ENCODE data around the gene KRTAP2-3.
"Not testable (repeated sequence)": the region's sequence is repeated elsewhere in the genome, so short reads cannot be mapped to it uniquely, and the experiment has no call there.

KRTAP2-3 gene

GRCh38 chr17:41048441-41048840, 11.5 kb downstream of the KRTAP2-3 start:
- no peak overlapping the region for H3K27ac ChIP-seq
- TF ChIP-seq, protein P1, sequence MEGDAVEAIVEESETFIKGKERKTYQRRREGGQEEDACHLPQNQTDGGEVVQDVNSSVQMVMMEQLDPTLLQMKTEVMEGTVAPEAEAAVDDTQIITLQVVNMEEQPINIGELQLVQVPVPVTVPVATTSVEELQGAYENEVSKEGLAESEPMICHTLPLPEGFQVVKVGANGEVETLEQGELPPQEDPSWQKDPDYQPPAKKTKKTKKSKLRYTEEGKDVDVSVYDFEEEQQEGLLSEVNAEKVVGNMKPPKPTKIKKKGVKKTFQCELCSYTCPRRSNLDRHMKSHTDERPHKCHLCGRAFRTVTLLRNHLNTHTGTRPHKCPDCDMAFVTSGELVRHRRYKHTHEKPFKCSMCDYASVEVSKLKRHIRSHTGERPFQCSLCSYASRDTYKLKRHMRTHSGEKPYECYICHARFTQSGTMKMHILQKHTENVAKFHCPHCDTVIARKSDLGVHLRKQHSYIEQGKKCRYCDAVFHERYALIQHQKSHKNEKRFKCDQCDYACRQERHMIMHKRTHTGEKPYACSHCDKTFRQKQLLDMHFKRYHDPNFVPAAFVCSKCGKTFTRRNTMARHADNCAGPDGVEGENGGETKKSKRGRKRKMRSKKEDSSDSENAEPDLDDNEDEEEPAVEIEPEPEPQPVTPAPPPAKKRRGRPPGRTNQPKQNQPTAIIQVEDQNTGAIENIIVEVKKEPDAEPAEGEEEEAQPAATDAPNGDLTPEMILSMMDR (conservative IDR thresholded peaks at IDR 0.05): no peak
- TF ChIP-seq ZFX (IDR thresholded peaks at IDR 0.05): no peak

GRCh38 chr17:41046735-41047465, 13.0 kb downstream of the KRTAP2-3 start, which contains the start of gene KRTAP2-1:
Gene KRTAP2-1 (minus strand): TSS chr17:41047316. CDS start chr17:41047267, 49 bp downstream.
- H3K27ac ChIP-seq: not testable (repeated sequence)

DNA sequence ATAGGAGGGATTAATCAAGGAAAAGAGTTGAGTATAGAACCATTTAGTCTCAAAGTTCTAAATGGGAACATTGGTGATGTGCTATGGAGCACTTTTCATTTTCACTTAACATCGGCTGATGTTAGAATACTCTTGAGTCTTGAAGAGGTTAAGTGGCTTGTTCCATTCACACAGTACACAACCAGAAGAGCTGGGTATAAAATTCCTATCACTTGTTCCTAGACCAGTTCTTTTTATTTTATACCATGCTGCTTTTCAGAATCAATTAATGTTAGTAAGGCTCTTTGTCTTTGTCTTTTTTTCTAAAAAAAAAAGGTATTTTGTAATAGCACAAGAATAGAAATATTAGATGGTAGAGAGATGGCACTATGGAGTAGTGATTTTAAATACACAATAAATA, 17.0 kb downstream of the KRTAP2-3 start:
- TF ChIP-seq ZFX (IDR thresholded peaks at IDR 0.05): no peak
- TF ChIP-seq, protein P1 (conservative IDR thresholded peaks at IDR 0.05): no peak
- no peak overlapping the region for H3K27ac ChIP-seq

DNA sequence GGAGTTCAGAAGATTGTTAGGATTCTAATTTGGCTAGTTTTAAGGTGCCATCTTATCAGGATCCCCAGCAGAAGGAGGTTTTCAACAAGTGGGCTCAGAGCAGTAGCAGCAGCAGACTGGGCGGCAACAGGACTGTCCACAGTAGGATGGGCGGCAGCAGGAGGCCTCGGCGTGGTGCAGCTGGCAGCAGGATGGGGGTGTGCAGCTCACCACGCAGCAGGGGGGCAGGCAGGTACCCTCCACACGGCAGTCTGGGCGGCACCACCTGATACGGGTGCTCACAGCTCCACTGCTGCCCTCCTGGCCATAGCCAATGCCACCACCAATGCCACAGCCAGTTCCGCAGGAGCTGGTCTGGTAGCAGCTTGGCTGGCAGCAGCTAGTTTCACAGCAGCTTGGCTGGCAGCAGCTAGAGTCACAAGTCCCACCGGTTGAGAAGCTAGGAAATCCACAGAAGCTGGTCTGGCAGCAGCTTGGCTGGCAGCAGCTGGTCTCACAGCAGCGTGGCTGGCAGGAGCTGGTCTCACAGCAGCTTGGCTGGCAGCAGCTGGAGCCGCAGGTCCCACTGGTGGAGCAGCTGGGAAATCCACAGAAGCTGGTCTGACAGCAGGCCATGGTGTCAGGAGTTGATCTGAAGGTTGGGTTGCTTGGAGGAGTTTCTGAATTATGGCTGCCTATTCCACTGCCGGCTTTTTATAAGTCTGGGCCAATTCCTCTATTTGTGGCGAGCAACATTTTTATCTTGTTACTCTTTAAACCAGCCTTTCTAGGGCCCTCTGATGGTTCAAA, 18.9 kb downstream of the KRTAP2-3 start, which contains the start of gene KRTAP1-1:
Gene KRTAP1-1 (minus strand): TSS at position 668 of the 789 bp plus-strand sequence. CDS start 53 bp downstream, at position 615.
- H3K27ac ChIP-seq: not testable (repeated sequence)

- H3K27ac ChIP-seq: no peak overlapping the region
- TF ChIP-seq, protein P1 (conservative IDR thresholded peaks at IDR 0.05): no peak
- TF ChIP-seq ZFX (IDR thresholded peaks at IDR 0.05): no peak
These were observed 22.0 kb downstream of the KRTAP2-3 start for GRCh38 chr17:41037853-41038350.

DNA sequence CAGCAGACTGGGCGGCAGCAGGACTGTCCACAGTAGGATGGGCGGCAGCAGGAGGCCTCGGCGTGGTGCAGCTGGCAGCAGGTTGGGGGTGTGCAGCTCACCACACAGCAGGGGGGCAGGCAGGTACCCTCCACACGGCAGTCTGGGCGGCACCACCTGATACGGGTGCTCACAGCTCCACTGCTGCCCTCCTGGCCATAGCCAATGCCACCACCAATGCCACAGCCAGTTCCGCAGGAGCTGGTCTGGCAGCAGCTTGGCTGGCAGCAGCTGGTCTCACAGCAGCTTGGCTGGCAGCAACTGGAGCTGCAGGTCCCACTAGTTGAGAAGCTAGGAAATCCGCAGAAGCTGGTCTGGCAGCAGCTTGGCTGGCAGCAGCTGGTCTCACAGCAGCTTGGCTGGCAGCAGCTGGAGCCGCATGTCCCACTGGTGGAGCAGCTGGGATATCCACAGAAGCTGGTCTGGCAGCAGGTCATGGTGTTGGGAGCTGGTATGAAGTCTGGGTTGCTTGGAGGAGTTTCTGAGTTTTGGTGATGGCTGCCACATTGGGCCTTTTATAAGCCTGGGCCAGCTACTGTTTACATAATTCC, 25.5 kb downstream of the KRTAP2-3 start, which contains the start of gene KRTAP1-3:
Gene KRTAP1-3 (minus strand): TSS at position 529 of the 590 bp plus-strand sequence. CDS start 53 bp downstream, at position 476.
- H3K27ac ChIP-seq: not testable (repeated sequence)

GRCh38 chr17:41029633-41030245, 30.2 kb downstream of the KRTAP2-3 start, which contains the start of gene KRTAP1-4:
Gene KRTAP1-4 (minus strand): TSS chr17:41030195. CDS start chr17:41030078, 117 bp downstream.
- TF ChIP-seq, protein P1 (conservative IDR thresholded peaks at IDR 0.05): no peak
- TF ChIP-seq ZFX (IDR thresholded peaks at IDR 0.05): no peak
- no peak within 1 kb of the TSS for H3K27ac ChIP-seq

GRCh38 chr17:41026715-41027471, 33.0 kb downstream of the KRTAP2-3 start, which contains the start of gene KRTAP1-5:
Gene KRTAP1-5 (minus strand): TSS chr17:41027208. CDS start chr17:41027155, 53 bp downstream.
- TF ChIP-seq, protein P1 (conservative IDR thresholded peaks at IDR 0.05): no peak
- TF ChIP-seq ZFX (IDR thresholded peaks at IDR 0.05): no peak
- H3K27ac ChIP-seq: no peak within 1 kb of the TSS

All from C4-2B (cell line).